C4-2B (cell line): ENCODE results near the gene ZNF622.

Source experiments
- ZFX ChIP-seq: fragments of 450-650 bp; IDR thresholded peaks from 2 replicates; pipeline ENCODE4 v1.6.1; 2017
- TF ChIP-seq, protein P1 (sequence below): fragments of 450-650 bp; conservative IDR thresholded peaks from 2 replicates; pipeline ENCODE4 v1.5.1; 2017; ENCODE audit warnings: mild to moderate bottlenecking

DNA sequence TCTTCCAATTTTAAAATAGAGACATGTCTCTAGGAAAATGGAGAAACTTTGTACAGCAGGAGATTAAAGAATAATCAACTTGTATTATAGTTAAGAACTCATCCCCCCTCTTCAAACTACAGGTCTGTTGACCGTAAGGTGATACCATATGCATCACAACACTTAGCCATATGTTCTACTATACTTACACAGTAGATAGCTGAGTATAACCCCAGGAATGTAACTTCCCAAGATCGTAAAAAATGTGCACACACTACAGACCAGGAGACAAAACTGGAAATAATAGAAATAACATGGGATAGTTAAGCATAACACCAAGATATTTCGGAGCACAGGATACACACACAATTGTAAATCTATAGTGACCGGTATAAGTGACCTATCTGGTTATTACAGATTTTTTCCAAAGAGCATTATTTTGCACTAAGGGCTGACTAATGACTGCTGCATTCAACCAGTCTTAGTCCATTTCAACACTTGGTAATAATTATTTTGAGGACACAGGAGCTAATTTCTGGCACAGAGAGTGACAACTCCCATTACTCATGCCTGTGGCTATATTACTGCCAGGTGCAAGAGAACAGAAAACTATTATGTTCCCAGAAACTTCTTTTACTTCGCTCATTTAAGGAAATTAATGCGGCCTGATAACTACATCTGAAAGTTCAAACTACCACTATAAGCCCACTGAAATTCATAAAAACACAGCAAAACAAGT is 15.4 kb upstream of the ZNF622 start:
- TF ChIP-seq, protein P1, sequence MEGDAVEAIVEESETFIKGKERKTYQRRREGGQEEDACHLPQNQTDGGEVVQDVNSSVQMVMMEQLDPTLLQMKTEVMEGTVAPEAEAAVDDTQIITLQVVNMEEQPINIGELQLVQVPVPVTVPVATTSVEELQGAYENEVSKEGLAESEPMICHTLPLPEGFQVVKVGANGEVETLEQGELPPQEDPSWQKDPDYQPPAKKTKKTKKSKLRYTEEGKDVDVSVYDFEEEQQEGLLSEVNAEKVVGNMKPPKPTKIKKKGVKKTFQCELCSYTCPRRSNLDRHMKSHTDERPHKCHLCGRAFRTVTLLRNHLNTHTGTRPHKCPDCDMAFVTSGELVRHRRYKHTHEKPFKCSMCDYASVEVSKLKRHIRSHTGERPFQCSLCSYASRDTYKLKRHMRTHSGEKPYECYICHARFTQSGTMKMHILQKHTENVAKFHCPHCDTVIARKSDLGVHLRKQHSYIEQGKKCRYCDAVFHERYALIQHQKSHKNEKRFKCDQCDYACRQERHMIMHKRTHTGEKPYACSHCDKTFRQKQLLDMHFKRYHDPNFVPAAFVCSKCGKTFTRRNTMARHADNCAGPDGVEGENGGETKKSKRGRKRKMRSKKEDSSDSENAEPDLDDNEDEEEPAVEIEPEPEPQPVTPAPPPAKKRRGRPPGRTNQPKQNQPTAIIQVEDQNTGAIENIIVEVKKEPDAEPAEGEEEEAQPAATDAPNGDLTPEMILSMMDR, result no peak
- no peak for TF ChIP-seq ZFX
